Panc1 (cell line): ENCODE data around the gene NOP14. TPM values are rescaled to one million over a fixed set of nuclear protein-coding genes. Genes with fewer than 3 reads are reported as not detected.

Experiments used
- ATAC-seq: fragments of 200-7000 bp; cut with Tn5 transposase; 2 replicates; pipeline ENCODE4 v1.9.1; 2020; ENCODE audit warnings: mild to moderate bottlenecking, moderate library complexity
- BruUV-seq: library from RNA; stranded (reverse); fragments of 400-500 nt; replicated peaks from 2 replicates; lab custom pipeline; 2021; lab: Mats Ljungman, UMichigan
- CTCF ChIA-PET: fragments of 300-600 bp; sonication (Branson Sonifier 250); formaldehyde crosslinking; loops from one replicate; lab custom pipeline; 2022; ENCODE audit warnings: antibody characterized with exemption; lab: Charles Lee
- POLR2A ChIA-PET: fragments of 300-600 bp; sonication (Branson Sonifier 250); formaldehyde crosslinking; loops from one replicate; lab custom pipeline; 2022; ENCODE audit warnings: antibody characterized with exemption; lab: Charles Lee
- DNase-seq: peaks from one replicate; pipeline ENCODE4 v3.0.0-alpha.2; 2010; ENCODE audit warnings: low read depth, low spot score
- H3K27ac ChIP-seq: 2 replicates; pipeline ENCODE4 v1.5.1; 2011; ENCODE audit warnings: mild to moderate bottlenecking, low read length, inconsistent platforms
- H3K27me3 ChIP-seq: fragments of 200-500 bp; sonication (Bioruptor generic); 2 replicates; pipeline ENCODE4 v1.6.0; 2014; ENCODE audit warnings: low read length, inconsistent platforms; ENCODE audit not compliant: control insufficient read depth, insufficient read depth
- H3K36me3 ChIP-seq: fragments of 200-500 bp; sonication (Bioruptor generic); 2 replicates; pipeline ENCODE4 v1.5.1; 2014; ENCODE audit warnings: inconsistent platforms, mild to moderate bottlenecking, low read length, moderate library complexity; ENCODE audit not compliant: control insufficient read depth, insufficient read depth
- H3K4me1 ChIP-seq: 2 replicates; pipeline ENCODE4 v1.5.1; 2011; ENCODE audit warnings: inconsistent platforms, mild to moderate bottlenecking, low read length, moderate library complexity; ENCODE audit not compliant: control insufficient read depth, insufficient read depth
- H3K4me3 ChIP-seq, 2 experiments: 2 replicates each; pipeline ENCODE4 v1.5.1; 2011 to 2012; ENCODE audit warnings: low read depth in 2 of 2, low read length in 2 of 2, mild to moderate bottlenecking in 2 of 2, inconsistent platforms in 1 of 2, moderate library complexity in 1 of 2
- H3K9me3 ChIP-seq: fragments of 200-500 bp; sonication (Bioruptor generic); 2 replicates; pipeline ENCODE4 v1.5.1; 2014; ENCODE audit warnings: low read depth, mild to moderate bottlenecking, inconsistent platforms, low read length, moderate library complexity; ENCODE audit not compliant: control insufficient read depth, insufficient read depth
- POLR2AphosphoS5 ChIP-seq: IDR thresholded peaks from 2 replicates; pipeline ENCODE4 v1.6.1; 2012; ENCODE audit warnings: mild to moderate bottlenecking, low read depth, low read length, moderate library complexity
- SIN3A ChIP-seq: IDR thresholded peaks from 2 replicates; pipeline ENCODE4 v1.6.1; 2012; ENCODE audit warnings: low read depth, mild to moderate bottlenecking, low read length, moderate library complexity, borderline replicate concordance; ENCODE audit not compliant: insufficient read depth
- TCF7L2 ChIP-seq: IDR thresholded peaks from 2 replicates; pipeline ENCODE4 v1.6.1; 2011; ENCODE audit warnings: mild to moderate bottlenecking, low read depth, low read length, inconsistent platforms
- in situ Hi-C: cut with HindIII; loops from 2 replicates; pipeline ENCODE4 v1.10.0; 2016; ENCODE audit warnings: low sequenced_read_pairs, low pct_unique_long_range_greater_than_20kb
- intact Hi-C: fragments of 100-400 bp; cut with micrococcal nuclease; formaldehyde crosslinking; loops from one replicate; pipeline ENCODE4 v1.10.0; 2022; ENCODE audit not compliant: unreplicated experiment
- total RNA-seq: library from RNA; stranded (reverse); gene quantifications from one replicate; pipeline ENCODE4 v1.2.1, GENCODE V29; 2021; ENCODE audit not compliant: unreplicated experiment
- TF ChIP-seq, protein P1 (sequence below), 2 experiments: IDR thresholded peaks; 2 replicates each; pipeline ENCODE4 v1.6.1; 2011 to 2012; ENCODE audit warnings: low read depth in 2 of 2, control low read depth in 1 of 2, low read length in 1 of 2, mild to moderate bottlenecking in 1 of 2, moderate library complexity in 1 of 2; ENCODE audit not compliant: insufficient read depth in 1 of 2
- TF ChIP-seq, protein P2 (sequence below): fragments of 450-650 bp; IDR thresholded peaks from 2 replicates; pipeline ENCODE4 v1.5.1; 2017; ENCODE audit warnings: mild to moderate bottlenecking

The NOP14 gene
- total RNA-seq, 1 experiment from 2014 or later, result 32.9 TPM

DNA sequence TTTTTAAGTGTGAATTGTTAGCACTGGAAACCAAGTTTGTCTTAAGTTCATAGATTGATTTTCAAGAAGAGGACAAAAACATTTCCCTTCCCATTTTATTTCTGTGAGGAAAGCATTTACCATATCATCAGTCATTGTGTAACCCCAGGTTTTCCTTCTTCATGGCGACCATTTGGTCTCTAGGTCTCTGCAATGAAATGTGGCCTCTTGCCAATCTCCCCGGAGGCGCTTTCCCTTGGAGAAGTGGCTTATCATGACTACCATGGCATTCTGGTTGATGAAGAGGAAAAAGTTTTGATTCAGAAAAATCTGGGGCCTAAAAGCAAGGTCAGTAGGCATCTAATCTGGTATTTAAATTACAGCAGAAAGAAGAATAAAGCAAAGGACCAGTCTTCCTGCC is 65.2 kb downstream of the NOP14 start:
- Histone ChIP-seq H3K27ac (no peak overlapping the region), H3K9me3 (no peaks in the 10 kb centered on the region), H3K4me3 (no peak overlapping the region), H3K36me3 (peaks cover 13% of the 10 kb centered on the region), H3K27me3 (no peaks in the 10 kb centered on the region), H3K4me1 (no peaks in the 10 kb centered on the region)
- ChIA-PET CTCF (no interaction called here), POLR2A (no interaction called here)
- TF ChIP-seq, protein P1, sequence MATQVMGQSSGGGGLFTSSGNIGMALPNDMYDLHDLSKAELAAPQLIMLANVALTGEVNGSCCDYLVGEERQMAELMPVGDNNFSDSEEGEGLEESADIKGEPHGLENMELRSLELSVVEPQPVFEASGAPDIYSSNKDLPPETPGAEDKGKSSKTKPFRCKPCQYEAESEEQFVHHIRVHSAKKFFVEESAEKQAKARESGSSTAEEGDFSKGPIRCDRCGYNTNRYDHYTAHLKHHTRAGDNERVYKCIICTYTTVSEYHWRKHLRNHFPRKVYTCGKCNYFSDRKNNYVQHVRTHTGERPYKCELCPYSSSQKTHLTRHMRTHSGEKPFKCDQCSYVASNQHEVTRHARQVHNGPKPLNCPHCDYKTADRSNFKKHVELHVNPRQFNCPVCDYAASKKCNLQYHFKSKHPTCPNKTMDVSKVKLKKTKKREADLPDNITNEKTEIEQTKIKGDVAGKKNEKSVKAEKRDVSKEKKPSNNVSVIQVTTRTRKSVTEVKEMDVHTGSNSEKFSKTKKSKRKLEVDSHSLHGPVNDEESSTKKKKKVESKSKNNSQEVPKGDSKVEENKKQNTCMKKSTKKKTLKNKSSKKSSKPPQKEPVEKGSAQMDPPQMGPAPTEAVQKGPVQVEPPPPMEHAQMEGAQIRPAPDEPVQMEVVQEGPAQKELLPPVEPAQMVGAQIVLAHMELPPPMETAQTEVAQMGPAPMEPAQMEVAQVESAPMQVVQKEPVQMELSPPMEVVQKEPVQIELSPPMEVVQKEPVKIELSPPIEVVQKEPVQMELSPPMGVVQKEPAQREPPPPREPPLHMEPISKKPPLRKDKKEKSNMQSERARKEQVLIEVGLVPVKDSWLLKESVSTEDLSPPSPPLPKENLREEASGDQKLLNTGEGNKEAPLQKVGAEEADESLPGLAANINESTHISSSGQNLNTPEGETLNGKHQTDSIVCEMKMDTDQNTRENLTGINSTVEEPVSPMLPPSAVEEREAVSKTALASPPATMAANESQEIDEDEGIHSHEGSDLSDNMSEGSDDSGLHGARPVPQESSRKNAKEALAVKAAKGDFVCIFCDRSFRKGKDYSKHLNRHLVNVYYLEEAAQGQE (IDR thresholded peaks at IDR 0.05; ENCODE audit: insufficient read depth in 1 of 2, low read depth in 2 of 2, low read length in 1 of 2), result no peak
- TF ChIP-seq TCF7L2, result no peak
- TF ChIP-seq SIN3A, result no peak
- TF ChIP-seq, protein P2, sequence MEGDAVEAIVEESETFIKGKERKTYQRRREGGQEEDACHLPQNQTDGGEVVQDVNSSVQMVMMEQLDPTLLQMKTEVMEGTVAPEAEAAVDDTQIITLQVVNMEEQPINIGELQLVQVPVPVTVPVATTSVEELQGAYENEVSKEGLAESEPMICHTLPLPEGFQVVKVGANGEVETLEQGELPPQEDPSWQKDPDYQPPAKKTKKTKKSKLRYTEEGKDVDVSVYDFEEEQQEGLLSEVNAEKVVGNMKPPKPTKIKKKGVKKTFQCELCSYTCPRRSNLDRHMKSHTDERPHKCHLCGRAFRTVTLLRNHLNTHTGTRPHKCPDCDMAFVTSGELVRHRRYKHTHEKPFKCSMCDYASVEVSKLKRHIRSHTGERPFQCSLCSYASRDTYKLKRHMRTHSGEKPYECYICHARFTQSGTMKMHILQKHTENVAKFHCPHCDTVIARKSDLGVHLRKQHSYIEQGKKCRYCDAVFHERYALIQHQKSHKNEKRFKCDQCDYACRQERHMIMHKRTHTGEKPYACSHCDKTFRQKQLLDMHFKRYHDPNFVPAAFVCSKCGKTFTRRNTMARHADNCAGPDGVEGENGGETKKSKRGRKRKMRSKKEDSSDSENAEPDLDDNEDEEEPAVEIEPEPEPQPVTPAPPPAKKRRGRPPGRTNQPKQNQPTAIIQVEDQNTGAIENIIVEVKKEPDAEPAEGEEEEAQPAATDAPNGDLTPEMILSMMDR, result no peak
- no peak for TF ChIP-seq POLR2AphosphoS5
- no peak for ATAC-seq
- DNase-seq, result no peak
- in situ Hi-C loops (no loop called here), intact Hi-C loops (no loop called here)
- no TSS peak for BruUV-seq

DNA sequence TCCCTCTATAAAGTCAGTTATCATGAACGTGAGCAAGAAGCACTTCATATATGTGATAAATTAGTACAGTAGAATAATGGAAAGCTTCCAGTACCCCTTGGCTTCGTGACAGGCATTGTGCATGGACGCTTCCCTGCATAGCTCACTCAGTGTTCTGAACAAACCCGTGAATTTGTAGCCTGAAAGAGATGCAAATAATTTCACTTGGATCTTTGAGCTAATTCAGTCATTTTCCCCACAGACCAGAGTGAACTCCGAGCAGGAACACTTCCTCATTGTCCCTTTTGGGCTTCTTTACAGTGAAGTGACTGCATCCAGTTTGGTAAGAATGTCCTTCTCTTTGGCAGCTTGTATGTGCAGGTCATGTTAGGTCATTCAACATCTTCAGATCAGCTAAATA is 69.4 kb downstream of the NOP14 start:
- BruUV-seq, result no TSS peak
- Histone ChIP-seq H3K4me3 (no peak overlapping the region), H3K4me1 (no peaks in the 10 kb centered on the region), H3K27me3 (no peaks in the 10 kb centered on the region), H3K27ac (no peak overlapping the region), H3K36me3 (peaks cover 11% of the 10 kb centered on the region; the same call in 1 of the 2 replicates), H3K9me3 (no peaks in the 10 kb centered on the region)
- TF ChIP-seq SIN3A (no peak), POLR2AphosphoS5 (no peak), TCF7L2 (no peak)
- TF ChIP-seq, protein P2, result no peak
- TF ChIP-seq, protein P1 (IDR thresholded peaks at IDR 0.05; ENCODE audit: insufficient read depth in 1 of 2, low read depth in 2 of 2, low read length in 1 of 2), result no peak
- POLR2A ChIA-PET, result no interaction called here
- intact Hi-C loops, result no loop called here
- in situ Hi-C loops, result no loop called here
- CTCF ChIA-PET, result no interaction called here
- DNase-seq (no peak), ATAC-seq (no peak)
